A673 (cell line): ENCODE data around the gene SCAMP5. TPM values are rescaled to one million over a fixed set of nuclear protein-coding genes. Genes with fewer than 3 reads are reported as not detected.

ENCODE experiments used
- BruUV-seq: library from RNA; stranded (reverse); fragments of 400-500 nt; replicated peaks from 2 replicates; lab custom pipeline; 2021; lab: Mats Ljungman, UMichigan
- CTCF ChIA-PET: fragments of 300-600 bp; sonication (Branson Sonifier 250); formaldehyde crosslinking; loops from one replicate; lab custom pipeline; 2022; ENCODE audit warnings: antibody characterized with exemption; lab: Charles Lee
- POLR2A ChIA-PET: fragments of 300-600 bp; sonication (Branson Sonifier 250); formaldehyde crosslinking; loops from one replicate; lab custom pipeline; 2022; ENCODE audit warnings: antibody characterized with exemption; ENCODE audit not compliant: low non-redundant PET; lab: Charles Lee
- DNase-seq: peaks from one replicate; pipeline ENCODE4 v3.0.0-alpha.2; 2015; ENCODE audit warnings: low spot score
- H3K27ac ChIP-seq: fragments of 200-600 bp; sonication (generic); 2 replicates; pipeline ENCODE4 v1.5.1; 2016; ENCODE audit warnings: mixed run types, low read depth, mild to moderate bottlenecking, mixed read lengths, antibody characterized with exemption, low read length; ENCODE audit not compliant: poor library complexity, severe bottlenecking
- H3K27me3 ChIP-seq: fragments of 200-600 bp; sonication (generic); replicated peaks from 2 replicates; pipeline ENCODE4 v1.6.1; 2017; ENCODE audit warnings: mixed run types, low read depth, mild to moderate bottlenecking, mixed read lengths, antibody characterized with exemption, low read length; ENCODE audit not compliant: insufficient read depth, poor library complexity
- H3K36me3 ChIP-seq: fragments of 200-600 bp; sonication (generic); 2 replicates; pipeline ENCODE4 v1.6.1; 2016; ENCODE audit warnings: mixed run types, mild to moderate bottlenecking, mixed read lengths, antibody characterized with exemption, low read length; ENCODE audit not compliant: insufficient read depth, poor library complexity, severe bottlenecking
- H3K4me1 ChIP-seq: fragments of 200-600 bp; sonication (generic); 2 replicates; pipeline ENCODE4 v1.6.1; 2017; ENCODE audit warnings: mixed run types, mild to moderate bottlenecking, mixed read lengths, antibody characterized with exemption, low read length; ENCODE audit not compliant: insufficient read depth, poor library complexity, severe bottlenecking
- H3K4me3 ChIP-seq: fragments of 200-600 bp; sonication (generic); 2 replicates; pipeline ENCODE4 v1.5.1; 2016; ENCODE audit warnings: low read depth, mixed run types, mild to moderate bottlenecking, mixed read lengths, low read length; ENCODE audit not compliant: poor library complexity, severe bottlenecking
- H3K9me3 ChIP-seq: fragments of 200-600 bp; sonication (generic); 2 replicates; pipeline ENCODE4 v1.6.1; 2016; ENCODE audit warnings: mixed run types, low read depth, mild to moderate bottlenecking, mixed read lengths, antibody characterized with exemption, low read length; ENCODE audit not compliant: poor library complexity, severe bottlenecking
- CTCF ChIP-seq: fragments of 300-800, 200-600 bp; sonication (generic); conservative IDR thresholded peaks from 2 replicates; pipeline ENCODE4 v1.5.1; 2017; ENCODE audit warnings: low read depth, mild to moderate bottlenecking, antibody characterized with exemption, low read length, moderate library complexity, mixed read lengths
- EZH2 ChIP-seq: fragments of 200-600 bp; sonication (generic); IDR thresholded peaks from 2 replicates; pipeline ENCODE4 v1.6.1; 2017; ENCODE audit warnings: borderline replicate concordance, low read depth, mild to moderate bottlenecking, mixed read lengths, antibody characterized with exemption, low read length; ENCODE audit not compliant: poor library complexity, severe bottlenecking
- intact Hi-C: fragments of 100-400 bp; cut with micrococcal nuclease; formaldehyde crosslinking; loops from one replicate; pipeline ENCODE4 v1.10.0; 2022; ENCODE audit not compliant: unreplicated experiment
- total RNA-seq: library from RNA; stranded (reverse); gene quantifications from 2 replicates; pipeline ENCODE4 v1.2.3, GENCODE V29; 2021

SCAMP5 gene
- total RNA-seq, 1 experiment from 2014 or later, result 3.8 TPM

DNA sequence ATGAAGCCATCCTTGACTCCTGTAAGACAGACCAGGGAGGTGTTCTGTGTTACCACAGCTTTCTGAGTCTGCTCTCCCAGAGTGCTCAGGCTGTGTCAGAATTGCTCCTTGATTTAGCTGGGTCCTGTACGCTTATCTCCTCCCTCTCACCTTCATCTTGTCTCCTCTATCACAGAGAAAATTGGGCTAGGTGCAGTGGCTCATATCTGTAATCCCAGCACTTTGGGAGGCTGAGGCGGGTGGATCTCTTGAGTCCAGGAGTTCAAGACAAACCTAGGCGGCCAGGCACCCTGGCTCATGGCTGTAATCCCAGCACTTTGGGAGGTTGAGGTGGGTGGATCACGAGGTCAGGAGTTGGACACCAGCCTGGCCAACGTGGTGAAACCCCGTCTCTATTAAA lies 5.9 kb downstream of the SCAMP5 start:
- ChIA-PET POLR2A (no interaction called here), CTCF (no interaction called here)
- no peak for TF ChIP-seq EZH2
- TF ChIP-seq CTCF, result no peak

DNA sequence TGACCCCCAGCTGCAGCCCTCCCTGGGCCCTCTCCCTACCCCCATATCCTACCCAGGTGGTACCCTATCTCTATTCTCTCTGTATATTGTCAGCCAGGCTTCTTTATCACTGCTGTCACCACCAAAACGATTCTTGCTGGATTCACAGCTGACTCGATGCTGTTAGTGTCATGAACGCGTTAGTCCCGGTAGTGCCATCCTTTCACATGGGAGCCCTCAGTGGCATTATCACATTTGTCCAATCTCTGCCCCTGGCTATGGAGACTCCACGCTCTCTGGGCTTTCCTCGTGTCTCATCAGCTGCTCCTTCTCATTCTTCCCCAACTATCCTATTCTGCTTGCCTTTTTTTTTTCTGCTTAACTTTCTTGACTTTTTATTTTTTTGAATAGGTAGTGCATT lies 7.0 kb downstream of the SCAMP5 start:
- ChIA-PET CTCF (no interaction called here), POLR2A (no interaction called here)
- Histone ChIP-seq H3K36me3 (no peaks in the 10 kb centered on the region), H3K4me3 (no peak overlapping the region), H3K9me3 (no peaks in the 10 kb centered on the region), H3K4me1 (no peaks in the 10 kb centered on the region), H3K27ac (no peak overlapping the region), H3K27me3 (no peaks in the 10 kb centered on the region)
- intact Hi-C loops, result no loop called here
- no TSS peak for BruUV-seq
- TF ChIP-seq EZH2, result no peak
- no peak for TF ChIP-seq CTCF
- no peak for DNase-seq

More for the DNA sequence above, 5.9 kb downstream of the SCAMP5 start:
- intact Hi-C loops, result no loop called here
- Histone ChIP-seq H3K4me1 (no peaks in the 10 kb centered on the region), H3K4me3 (no peak overlapping the region), H3K27ac (no peak overlapping the region), H3K27me3 (peaks cover 1% of the 10 kb centered on the region), H3K36me3 (no peaks in the 10 kb centered on the region), H3K9me3 (no peaks in the 10 kb centered on the region)
- no peak for DNase-seq
- no TSS peak for BruUV-seq

GRCh38 chr15:75007216-75007615 lies 11.9 kb downstream of the SCAMP5 start:
- DNase-seq, result no peak
- Histone ChIP-seq H3K27me3 (no peaks in the 10 kb centered on the region), H3K9me3 (no peaks in the 10 kb centered on the region), H3K36me3 (no peaks in the 10 kb centered on the region), H3K4me1 (no peaks in the 10 kb centered on the region), H3K27ac (no peak overlapping the region), H3K4me3 (no peak overlapping the region)
- intact Hi-C loops, result no loop called here
- BruUV-seq, result no TSS peak
- CTCF ChIA-PET, result no interaction called here
- POLR2A ChIA-PET, result no interaction called here
- TF ChIP-seq EZH2 (no peak), CTCF (no peak)
